ENCODE data around the gene CX3CL1. TPM values are rescaled to one million over a fixed set of nuclear protein-coding genes. Genes with fewer than 3 reads are reported as not detected.

Gene CX3CL1
- total and polyA plus RNA-seq, 9 of the 15 experiments (the other 6 are each of a cell fraction or from before 2014, with no cell fraction given), result 0.09 TPM; not detected in 8

DNA sequence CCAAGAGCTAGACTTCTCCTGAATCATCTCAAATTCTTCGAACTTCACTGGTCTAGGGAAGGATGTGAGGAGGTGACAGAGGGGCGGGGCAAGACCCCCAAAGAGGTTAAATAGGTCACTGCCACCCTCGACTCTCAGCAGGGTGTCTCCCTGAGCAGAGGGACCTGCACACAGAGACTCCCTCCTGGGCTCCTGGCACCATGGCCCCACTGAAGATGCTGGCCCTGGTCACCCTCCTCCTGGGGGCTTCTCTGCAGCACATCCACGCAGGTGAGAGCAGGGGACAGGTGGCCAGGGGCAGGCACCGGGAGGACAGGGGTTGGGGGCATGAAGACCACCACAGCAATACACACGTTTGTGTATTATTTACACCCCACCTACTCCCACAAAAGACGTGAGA lies 41.4 kb downstream of the CX3CL1 start:
- H3K4me3 ChIP-seq, result no peak overlapping the region
- no peaks in the 10 kb centered on the region for H3K9me1 ChIP-seq (ENCODE audit: control insufficient read depth, insufficient read depth, low read length)
- no peaks in the 10 kb centered on the region for H3K36me3 ChIP-seq (ENCODE audit: control insufficient read depth, insufficient read depth, low read length)
- no peaks in the 10 kb centered on the region for H4K20me1 ChIP-seq (replicated peaks; ENCODE audit: control insufficient read depth, insufficient read depth, low read length)
- 0% methylated on average over 7 of the region's 7 CpGs for WGBS (ENCODE audit: insufficient coverage, low coverage, missing lambda C conversion rate)
- H3K4me2 ChIP-seq (ENCODE audit: insufficient read depth, low read length), result no peak overlapping the region
- CTCF ChIA-PET (ENCODE audit: low intra/inter-chr PET ratio), result interaction anchor here (1.4 kb wide), 1 partner anchor 113 kb away, joined by 3 read pairs; no protein-coding TSS in a partner anchor
- no peak overlapping the region for H3K27ac ChIP-seq (ENCODE audit: extremely low read depth, low read depth, low read length)
- ATAC-seq (no peak), FAIRE-seq (no peak), DNase-seq (ENCODE audit: extremely low read depth in 1 of 4, low spot score in 3 of 4) (no peak)
- in situ Hi-C loops (cut with MboI), result loop anchor here (10.0 kb wide), 1 partner anchor 329 kb away; no protein-coding TSS in a partner anchor
- intact Hi-C loops (cut with micrococcal nuclease), result no loop called here
- no TSS peak for BruUV-seq (replicated peaks)
- peaks cover 0 to 25% of the 10 kb centered on the region in 2 experiments; a peak in 4 of 5 replicates for H3K4me1 ChIP-seq (replicated peaks in 1 of 2; ENCODE audit: control insufficient read depth in 2 of 2, insufficient read depth in 2 of 2, low read length in 2 of 2)
- H3K79me2 ChIP-seq (ENCODE audit: control insufficient read depth, insufficient read depth, low read length), result no peaks in the 10 kb centered on the region
- TF ChIP-seq ILK (tag; IDR thresholded peaks at IDR 0.05; ENCODE audit: borderline replicate concordance, low read depth), result no peak
- no peak for TF ChIP-seq HBP1 (CRISPR knock-in tag; IDR thresholded peaks at IDR 0.05)
- no peak for TF ChIP-seq ZNF311 (CRISPR knock-in tag; IDR thresholded peaks at IDR 0.05)
- no peak for TF ChIP-seq DIDO1 (tag; IDR thresholded peaks at IDR 0.05; ENCODE audit: low read depth)
- TF ChIP-seq RBBP5 (IDR thresholded peaks at IDR 0.05; ENCODE audit: borderline replicate concordance, insufficient read depth, low read length, poor library complexity, severe bottlenecking), result no peak
- no peak for TF ChIP-seq MAFF (IDR thresholded peaks at IDR 0.05; ENCODE audit: low read length)
- no peak for TF ChIP-seq PTRF (tag; IDR thresholded peaks at IDR 0.05)
- TF ChIP-seq ZKSCAN8 (CRISPR knock-in tag; IDR thresholded peaks at IDR 0.05), result no peak
- TF ChIP-seq FUS (optimal IDR thresholded peaks at IDR 0.05; ENCODE audit: low read depth, low read length), result no peak
- no peak for TF ChIP-seq KDM1A (IDR thresholded peaks at IDR 0.05)
- TF ChIP-seq ZNF586 (CRISPR knock-in tag; conservative IDR thresholded peaks at IDR 0.05), result no peak
- no peak for TF ChIP-seq MAX (CRISPR knock-in tag; IDR thresholded peaks at IDR 0.05)
- no peak for TF ChIP-seq EWSR1 (IDR thresholded peaks at IDR 0.05; ENCODE audit: borderline replicate concordance, low read depth, partially characterized antibody)
- TF ChIP-seq POLR2AphosphoS2 (IDR thresholded peaks at IDR 0.05; ENCODE audit: low read length), result no peak
- TF ChIP-seq SNRNP70 (optimal IDR thresholded peaks at IDR 0.05; ENCODE audit: low read depth, low read length), result no peak
- no peak for TF ChIP-seq SMAD4 (CRISPR knock-in tag; conservative IDR thresholded peaks at IDR 0.05)
- no peak for TF ChIP-seq TOE1 (IDR thresholded peaks at IDR 0.05; ENCODE audit: borderline replicate concordance)
- no peak for TF ChIP-seq TOE1 (CRISPR knock-in tag; IDR thresholded peaks at IDR 0.05; ENCODE audit: borderline replicate concordance, low read depth)
- no peak for TF ChIP-seq MYNN (IDR thresholded peaks at IDR 0.05)
- no peak for TF ChIP-seq MYNN (CRISPR knock-in tag; IDR thresholded peaks at IDR 0.05)
- peaks cover 11 to 50% of the 10 kb centered on the region in 2 experiments; a peak in 4 of 5 replicates for H3K27me3 ChIP-seq (ENCODE audit: control insufficient read depth in 2 of 2, insufficient read depth in 2 of 2, low read length in 2 of 2)
- H3K9ac ChIP-seq (ENCODE audit: insufficient read depth in 1 of 2, low read depth in 2 of 2, low read length in 2 of 2), result no peak overlapping the region
- POLR2A ChIA-PET, result interaction anchor here (0.6 to 1.2 kb wide), 4 partner anchors 17 to 431 kb away, joined by 3 to 4 read pairs (median 4); no protein-coding TSS in a partner anchor
- H3K9me3 ChIP-seq (replicated peaks; ENCODE audit: control insufficient read depth, insufficient read depth, low read depth, low read length), result no peaks in the 10 kb centered on the region
- no peak overlapping the region for H2AFZ ChIP-seq (ENCODE audit: low read depth, low read length)

Measured in K562 (cell line).